CD4-positive, CD25-positive, alpha-beta regulatory T cell (primary cell): Measurements from ENCODE around the gene AMY2B. TPM values are rescaled to one million over a fixed set of nuclear protein-coding genes. Genes with fewer than 3 reads are reported as not detected.
"Not testable (repeated sequence)": the region's sequence is repeated elsewhere in the genome, so short reads cannot be mapped to it uniquely, and the experiment has no call there.

Experiments used
- ATAC-seq, 2 donors: fragments of 150-1000 bp; cut with Tn5 transposase; one replicate each; pipeline ENCODE4 v1.10.0; 2021; ENCODE audit warnings: low read depth in 2 of 2, moderate number of reproducible peaks in 2 of 2, moderate library complexity in 1 of 2
- DNase-seq, 3 donors: peaks; one replicate each; pipeline versions ENCODE4 v3.0.0 to v3.0.0-alpha.2; 2012 to 2022; ENCODE audit warnings: mixed read lengths in 1 of 3
- H3K27ac ChIP-seq: one replicate; pipeline ENCODE4 v1.7.0; 2013; ENCODE audit warnings: mild to moderate bottlenecking, low read length; ENCODE audit not compliant: insufficient read depth, poor library complexity, severe bottlenecking
- H3K27me3 ChIP-seq: one replicate; pipeline ENCODE4 v1.7.0; 2013; ENCODE audit warnings: low read length; ENCODE audit not compliant: control insufficient read depth, insufficient read depth
- H3K36me3 ChIP-seq: one replicate; pipeline ENCODE4 v1.7.0; 2013; ENCODE audit warnings: mild to moderate bottlenecking, low read length, moderate library complexity; ENCODE audit not compliant: control insufficient read depth, insufficient read depth
- H3K4me1 ChIP-seq: 2 replicates; pipeline ENCODE4 v1.7.0; 2013; ENCODE audit warnings: mild to moderate bottlenecking, low read length; ENCODE audit not compliant: insufficient read depth, control insufficient read depth, poor library complexity, severe bottlenecking
- H3K4me3 ChIP-seq: one replicate; pipeline ENCODE4 v1.7.0; 2013; ENCODE audit warnings: low read depth, mild to moderate bottlenecking, low read length, moderate library complexity
- H3K9me3 ChIP-seq, 2 experiments: 1 replicate in 1 of 2; 2 replicates in 1 of 2; pipeline ENCODE4 v1.7.0; 2013; ENCODE audit warnings: low read length in 2 of 2, mild to moderate bottlenecking in 1 of 2, moderate library complexity in 1 of 2; ENCODE audit not compliant: control insufficient read depth in 2 of 2
- H3K27ac Mint-ChIP-seq, 3 donors: one replicate each; pipeline ENCODE4 v1.8.0; 2020 to 2022; ENCODE audit warnings: mild to moderate bottlenecking in 3 of 3, mixed read lengths in 3 of 3, moderate library complexity in 2 of 3
- H3K27me3 Mint-ChIP-seq: one replicate; pipeline ENCODE4 v1.8.0; 2022; ENCODE audit warnings: mild to moderate bottlenecking, mixed read lengths
- H3K36me3 Mint-ChIP-seq: one replicate; pipeline ENCODE4 v1.8.0; 2020; ENCODE audit warnings: mixed read lengths
- H3K4me1 Mint-ChIP-seq, 4 donors: one replicate each; pipeline ENCODE4 v1.8.0; 2020 to 2022; ENCODE audit warnings: mixed read lengths in 4 of 4, mild to moderate bottlenecking in 1 of 4
- H3K4me3 Mint-ChIP-seq, 4 donors: one replicate each; pipeline ENCODE4 v1.8.0; 2020 to 2022; ENCODE audit warnings: mild to moderate bottlenecking in 4 of 4, mixed read lengths in 4 of 4, moderate library complexity in 3 of 4
- H3K9me3 Mint-ChIP-seq, 7 donors: one replicate each; pipeline ENCODE4 v1.8.0; 2020 to 2022; ENCODE audit warnings: mixed read lengths in 7 of 7, mild to moderate bottlenecking in 3 of 7, moderate library complexity in 2 of 7
- polyA plus RNA-seq, 4 donors: library from polyadenylated mRNA; unstranded; fragments of 300-500 nt; fragmentation: Illumina TruSeq; gene quantifications; one replicate each; pipeline ENCODE4 v1.2.3, GENCODE V29; 2021
- total RNA-seq: library from RNA; stranded (reverse); gene quantifications from one replicate; pipeline ENCODE4 v1.2.3, GENCODE V29; 2022

The AMY2B gene
- total RNA-seq: 38.2 TPM
- polyA plus RNA-seq: 1 to 10 TPM in 3 of 4 donors, under 1 TPM in 1; 0.23 to 1.8 (median 1.2) TPM

DNA sequence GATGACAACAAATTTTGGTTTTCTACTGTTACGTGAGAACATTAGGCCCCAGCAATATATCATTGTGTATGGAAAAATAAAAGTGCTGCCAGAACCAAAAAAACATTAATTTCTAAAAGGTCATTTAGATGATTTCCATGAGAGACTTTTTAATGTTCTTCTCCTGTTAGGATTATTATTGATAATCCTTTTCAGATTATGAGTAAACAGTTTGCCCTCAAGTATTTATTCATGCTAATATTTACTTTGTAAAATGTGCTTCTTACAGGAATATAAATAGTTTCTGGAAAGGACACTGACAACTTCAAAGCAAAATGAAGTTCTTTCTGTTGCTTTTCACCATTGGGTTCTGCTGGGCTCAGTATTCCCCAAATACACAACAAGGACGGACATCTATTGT is at the start of gene AMY2B:
Gene AMY2B, plus strand, starts transcription at position 301 of the 400 bp plus-strand sequence. Its CDS starts 14 bp downstream, at position 315.
- H3K4me1 Mint-ChIP-seq, H3K27ac ChIP-seq, H3K4me3 Mint-ChIP-seq, H3K4me3 ChIP-seq, H3K27ac Mint-ChIP-seq, DNase-seq, H3K36me3 ChIP-seq, H3K9me3 ChIP-seq, H3K27me3 ChIP-seq, ATAC-seq, H3K9me3 Mint-ChIP-seq, H3K4me1 ChIP-seq, H3K27me3 Mint-ChIP-seq: not testable (repeated sequence)
- peaks cover 25% of the 10 kb centered on the region for H3K36me3 Mint-ChIP-seq

DNA sequence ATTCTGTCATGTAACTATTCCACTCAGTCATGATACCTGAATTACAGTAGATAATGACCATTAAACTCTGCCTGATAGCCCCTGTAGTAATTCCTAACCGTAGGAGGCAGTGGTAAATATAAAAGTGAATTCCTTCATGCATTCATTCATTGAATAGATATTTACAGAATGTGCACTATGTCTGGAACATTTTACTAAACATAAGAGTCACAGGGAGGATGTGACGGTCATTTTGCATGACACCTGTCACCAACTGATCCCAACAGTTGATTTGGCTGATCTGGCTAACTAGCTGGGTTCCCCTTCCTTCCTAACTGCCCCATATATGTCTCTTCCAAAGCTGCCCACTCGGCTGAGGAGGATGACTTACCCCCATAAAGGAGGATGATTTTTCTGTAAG is 48.0 kb upstream of the AMY2B start:
- Mint-ChIP-seq H3K9me3 (peaks cover 0 to 1% (median 0%) of the 10 kb centered on the region in 7 donors), H3K4me1 (peaks cover 20 to 26% (median 23%) of the 10 kb centered on the region in 4 donors), H3K36me3 (peaks cover 4% of the 10 kb centered on the region), H3K27ac (peak overlapping the region in 1 of 3 donors; percentile 80), H3K4me3 (peak overlapping the region in 2 of 4 donors; percentile 5), H3K27me3 (peaks cover 5% of the 10 kb centered on the region)
- peaks cover 25% of the 10 kb centered on the region for H3K4me1 ChIP-seq
- no peaks in the 10 kb centered on the region for H3K9me3 ChIP-seq
- DNase-seq: no peak
- no peaks in the 10 kb centered on the region for H3K27me3 ChIP-seq
- no peak overlapping the region for H3K27ac ChIP-seq
- H3K4me3 ChIP-seq: no peak overlapping the region
- ATAC-seq: no peak
- peaks cover 4% of the 10 kb centered on the region for H3K36me3 ChIP-seq

DNA sequence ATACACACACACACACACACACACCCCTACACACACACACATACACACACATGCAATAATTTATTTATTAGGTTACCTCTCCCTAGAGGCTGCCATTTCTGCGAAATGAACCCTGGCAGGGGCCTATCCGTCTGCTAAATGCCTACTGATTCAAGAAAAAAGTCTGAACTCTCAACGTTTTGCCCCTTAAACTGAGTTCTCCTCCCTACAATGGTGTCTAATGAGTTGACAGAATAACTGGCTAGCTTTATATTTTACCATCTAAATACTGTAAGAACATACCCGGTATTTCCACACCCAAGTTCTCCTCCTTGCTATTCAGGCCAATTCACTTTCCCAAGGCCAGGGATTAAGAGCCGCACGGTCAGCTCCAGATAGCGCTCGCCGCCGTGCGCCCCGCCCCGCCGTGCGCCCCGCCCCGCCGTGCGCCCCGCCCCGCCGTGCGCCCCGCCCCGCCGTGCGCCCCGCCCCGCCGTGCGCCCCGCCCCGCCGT is 46.2 kb upstream of the AMY2B start:
- Histone ChIP-seq H3K4me1 (peaks cover 40% of the 10 kb centered on the region), H3K36me3 (peaks cover 8% of the 10 kb centered on the region), H3K27ac (peak overlapping the region; percentile 94), H3K27me3 (no peaks in the 10 kb centered on the region), H3K9me3 (no peaks in the 10 kb centered on the region), H3K4me3 (peak overlapping the region; percentile 90)
- H3K4me1 Mint-ChIP-seq: peaks cover 28 to 44% (median 38%) of the 10 kb centered on the region in 4 donors
- ATAC-seq (peak; percentile 47 to 51), DNase-seq (peak in 2 of 3 donors; percentile 44 to 53)
- H3K4me3 Mint-ChIP-seq: peak overlapping the region; percentile 83 to 99 (median 87)
- H3K27me3 Mint-ChIP-seq: peaks cover 5% of the 10 kb centered on the region
- peak overlapping the region; percentile 26 to 98 (median 83) for H3K27ac Mint-ChIP-seq
- peaks cover 0 to 1% (median 0%) of the 10 kb centered on the region in 7 donors for H3K9me3 Mint-ChIP-seq
- peaks cover 14% of the 10 kb centered on the region for H3K36me3 Mint-ChIP-seq

DNA sequence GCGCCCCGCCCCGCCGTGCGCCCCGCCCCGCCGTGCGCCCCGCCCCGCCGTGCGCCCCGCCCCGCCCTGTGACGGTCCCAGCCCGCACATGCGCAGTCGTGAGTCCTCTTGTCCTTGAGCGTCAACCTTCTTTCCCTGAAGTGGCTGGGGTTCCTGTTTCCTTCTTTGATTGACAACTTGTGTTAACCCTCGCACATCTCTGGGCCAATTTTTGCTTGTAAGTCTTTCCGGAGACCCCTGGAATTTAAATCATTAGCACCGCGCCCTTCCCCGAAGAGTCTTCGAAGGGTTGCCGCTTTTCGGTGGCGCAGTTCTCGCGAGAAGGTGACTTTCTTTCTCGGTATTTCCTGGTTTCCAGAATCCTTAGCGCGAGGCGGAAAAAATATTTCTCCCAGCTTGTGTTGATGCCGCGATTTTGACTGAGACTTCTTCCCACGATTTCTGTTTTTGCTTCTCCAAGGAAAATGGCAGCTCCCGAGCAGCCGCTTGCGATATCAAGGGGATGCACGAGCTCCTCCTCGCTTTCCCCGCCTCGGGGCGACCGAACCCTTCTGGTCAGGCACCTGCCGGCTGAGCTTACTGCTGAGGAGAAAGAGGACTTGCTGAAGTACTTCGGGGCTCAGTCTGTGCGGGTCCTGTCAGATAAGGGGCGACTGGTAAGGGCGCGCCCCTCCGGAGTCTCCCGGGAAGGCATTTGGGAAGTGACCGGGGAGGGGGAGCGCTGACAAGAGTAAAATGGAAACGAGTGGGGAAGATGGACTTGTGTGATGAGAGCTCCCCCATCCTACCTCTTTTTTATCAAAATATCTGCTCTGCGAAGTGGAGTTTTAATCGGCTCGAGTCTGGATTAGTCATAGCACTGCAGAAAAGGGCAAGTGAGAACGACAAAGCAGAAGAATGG is 45.5 kb upstream of the AMY2B start, which contains the start of gene RNPC3:
Gene RNPC3, plus strand, starts transcription at position 93 of the 901 bp plus-strand sequence. Its CDS starts 372 bp downstream, at position 465.
- peaks cover 8% of the 10 kb centered on the region for H3K36me3 ChIP-seq
- DNase-seq (peak; percentile 81 to 92 (median 91)), ATAC-seq (peak; percentile 59 to 66)
- H3K27ac ChIP-seq: peak within 1 kb of the TSS; percentile 94
- Mint-ChIP-seq H3K27ac (peak within 1 kb of the TSS; percentile 98 to 99 (median 98)), H3K27me3 (peaks cover 5% of the 10 kb centered on the region), H3K4me3 (peak within 1 kb of the TSS; percentile 98 to 99 (median 98)), H3K9me3 (peaks cover 0 to 1% (median 0%) of the 10 kb centered on the region in 7 donors), H3K36me3 (peaks cover 18% of the 10 kb centered on the region), H3K4me1 (peaks cover 32 to 51% (median 44%) of the 10 kb centered on the region in 4 donors)
- peaks cover 45% of the 10 kb centered on the region for H3K4me1 ChIP-seq
- H3K27me3 ChIP-seq: no peaks in the 10 kb centered on the region
- no peaks in the 10 kb centered on the region for H3K9me3 ChIP-seq
- peak within 1 kb of the TSS; percentile 93 for H3K4me3 ChIP-seq

DNA sequence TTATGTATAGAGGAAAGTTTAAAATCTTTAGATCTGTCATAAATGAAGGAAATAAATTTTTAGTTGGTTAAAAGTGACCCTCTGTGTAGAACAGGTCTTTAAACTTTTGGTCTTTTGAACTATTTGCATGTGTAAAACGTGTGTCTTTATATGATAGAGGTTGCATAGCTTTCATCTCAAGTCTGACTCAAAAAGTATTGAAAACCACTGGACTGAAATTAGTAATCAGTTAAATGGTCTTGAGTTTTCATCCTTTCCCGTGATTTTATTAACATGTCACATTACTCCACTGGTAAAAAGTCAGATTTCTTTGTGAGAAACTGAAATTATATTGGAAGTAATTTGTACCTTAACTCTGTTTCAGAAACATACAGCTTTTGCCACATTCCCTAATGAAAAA is 44.1 kb upstream of the AMY2B start:
- peak overlapping the region in 2 of 3 donors; percentile 57 to 59 for H3K27ac Mint-ChIP-seq
- peaks cover 5% of the 10 kb centered on the region for H3K27me3 Mint-ChIP-seq
- H3K9me3 ChIP-seq: no peaks in the 10 kb centered on the region
- peaks cover 0 to 1% (median 0%) of the 10 kb centered on the region in 7 donors for H3K9me3 Mint-ChIP-seq
- no peak for ATAC-seq
- H3K36me3 ChIP-seq: peaks cover 8% of the 10 kb centered on the region
- DNase-seq: peak in 1 of 3 donors; percentile 23
- peaks cover 48% of the 10 kb centered on the region for H3K4me1 ChIP-seq
- H3K27me3 ChIP-seq: no peaks in the 10 kb centered on the region
- peak overlapping the region; percentile 93 for H3K4me3 ChIP-seq
- peaks cover 31% of the 10 kb centered on the region for H3K36me3 Mint-ChIP-seq
- H3K4me3 Mint-ChIP-seq: peak overlapping the region; percentile 85 to 99 (median 98)
- H3K27ac ChIP-seq: no peak overlapping the region
- peaks cover 40 to 65% (median 58%) of the 10 kb centered on the region in 4 donors for H3K4me1 Mint-ChIP-seq

DNA sequence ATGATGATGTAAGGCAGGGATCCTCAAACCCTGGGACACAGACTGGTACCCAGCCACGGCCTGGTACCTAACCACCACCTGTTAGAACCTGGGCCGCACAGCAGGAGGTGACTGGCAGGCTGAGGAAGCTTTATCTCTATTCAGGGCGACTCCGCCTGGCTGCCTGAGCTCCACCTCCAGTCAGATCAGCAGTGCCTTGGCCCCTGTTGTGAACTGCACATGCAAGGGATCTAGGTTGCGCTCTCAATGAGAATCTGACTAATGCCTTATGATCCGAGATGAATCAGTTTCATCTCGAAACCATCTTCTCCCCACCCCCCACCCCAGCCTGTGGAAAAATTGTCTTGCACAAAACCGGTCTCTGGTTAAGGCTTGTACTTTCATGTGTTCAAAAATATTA is 41.6 kb upstream of the AMY2B start:
- H3K4me1 Mint-ChIP-seq: peaks cover 43 to 84% (median 75%) of the 10 kb centered on the region in 4 donors
- H3K27ac Mint-ChIP-seq: peak overlapping the region in 1 of 3 donors; percentile 20
- H3K9me3 ChIP-seq: no peaks in the 10 kb centered on the region
- H3K9me3 Mint-ChIP-seq: peaks cover 0 to 1% (median 0%) of the 10 kb centered on the region in 7 donors
- ATAC-seq (peak; percentile 48 to 50), DNase-seq (peak in 1 of 3 donors; percentile 47)
- peaks cover 16% of the 10 kb centered on the region for H3K36me3 ChIP-seq
- H3K27ac ChIP-seq: no peak overlapping the region
- no peaks in the 10 kb centered on the region for H3K27me3 ChIP-seq
- H3K4me1 ChIP-seq: peaks cover 52% of the 10 kb centered on the region
- peak overlapping the region in 3 of 4 donors; percentile 8 to 62 (median 56) for H3K4me3 Mint-ChIP-seq
- peaks cover 5% of the 10 kb centered on the region for H3K27me3 Mint-ChIP-seq
- peaks cover 39% of the 10 kb centered on the region for H3K36me3 Mint-ChIP-seq
- H3K4me3 ChIP-seq: peak overlapping the region; percentile 29

DNA sequence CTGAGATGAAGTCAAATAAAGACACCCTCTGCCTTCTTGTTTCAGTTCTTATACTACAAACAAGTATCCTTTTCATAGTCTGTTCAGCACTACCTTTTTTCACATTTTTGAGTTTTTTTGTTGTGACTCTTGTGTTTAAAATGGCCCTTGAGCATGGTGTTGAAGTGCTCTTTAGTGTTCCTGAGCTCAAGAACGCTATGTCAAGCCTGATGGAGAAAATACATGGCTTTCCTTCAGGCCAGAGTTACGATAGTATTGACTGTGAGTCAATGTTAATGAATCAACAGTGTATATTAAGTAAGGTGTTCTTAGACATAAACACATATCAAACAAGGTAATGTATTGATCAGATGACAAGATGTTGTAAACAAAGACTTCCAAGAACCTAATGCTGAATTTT is 33.2 kb upstream of the AMY2B start:
- Mint-ChIP-seq H3K9me3 (no peaks in the 10 kb centered on the region), H3K4me1 (peaks cover 12 to 17% (median 15%) of the 10 kb centered on the region in 4 donors), H3K27me3 (no peaks in the 10 kb centered on the region), H3K4me3 (no peak overlapping the region), H3K27ac (no peak overlapping the region), H3K36me3 (peaks cover 50% of the 10 kb centered on the region)
- Histone ChIP-seq H3K36me3 (peaks cover 86% of the 10 kb centered on the region), H3K27ac (no peak overlapping the region), H3K4me3 (no peak overlapping the region), H3K4me1 (no peaks in the 10 kb centered on the region), H3K27me3 (no peaks in the 10 kb centered on the region), H3K9me3 (no peaks in the 10 kb centered on the region)
- DNase-seq (no peak), ATAC-seq (no peak)
